ENCODE data around the gene SP1. TPM values are rescaled to one million over a fixed set of nuclear protein-coding genes. Genes with fewer than 3 reads are reported as not detected.
"Not testable (repeated sequence)": the region's sequence is repeated elsewhere in the genome, so short reads cannot be mapped to it uniquely, and the experiment has no call there.

The SP1 gene
- total and polyA plus RNA-seq, 3 experiments from 2014 or later: 6.6 to 63.3 (median 61.1) TPM

DNA sequence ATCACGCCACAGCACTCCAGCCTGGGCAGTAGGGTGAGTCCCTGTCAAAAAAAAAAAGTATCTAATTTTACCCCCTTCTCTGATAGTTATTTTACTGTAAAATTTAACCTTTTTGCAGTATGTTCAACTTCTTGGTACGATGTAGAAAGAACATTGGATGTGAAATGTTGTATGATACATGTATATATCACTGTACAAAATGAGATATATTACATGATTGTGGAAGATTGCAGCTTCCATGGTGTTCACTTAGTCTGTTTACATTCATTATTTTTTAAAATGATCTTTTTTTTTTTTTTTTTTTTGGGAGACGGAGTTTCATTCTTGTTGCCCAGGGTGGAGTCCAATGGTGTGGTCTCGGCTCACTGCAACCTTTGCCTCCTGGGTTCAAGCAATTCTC lies 9.0 kb downstream of the SP1 start:
- peak overlapping the region in 6 of 7 donors; percentile 20 to 76 (median 56) for H3K4me3 Mint-ChIP-seq
- no peaks in the 10 kb centered on the region for H3K27me3 Mint-ChIP-seq
- H3K4me1 Mint-ChIP-seq: peaks cover 49 to 66% (median 66%) of the 10 kb centered on the region in 3 donors
- Histone ChIP-seq H3K4me3 (ENCODE audit: low read length) (no peak overlapping the region), H3K9me3 (ENCODE audit: low read length) (no peaks in the 10 kb centered on the region), H3K36me3 (ENCODE audit: insufficient read depth, low read length) (no peaks in the 10 kb centered on the region), H3K27ac (ENCODE audit: low read depth, low read length) (no peak overlapping the region), H3K27me3 (ENCODE audit: insufficient read depth, low read length, poor library complexity, severe bottlenecking) (no peaks in the 10 kb centered on the region), H3K4me1 (ENCODE audit: insufficient read depth, low read length) (peaks cover 39% of the 10 kb centered on the region)
- no peak for DNase-seq
- H3K9me3 Mint-ChIP-seq: no peaks in the 10 kb centered on the region
- H3K27ac Mint-ChIP-seq: peak overlapping the region in 2 of 8 donors; percentile 2 to 5
- H3K36me3 Mint-ChIP-seq: peaks cover 4 to 45% (median 10%) of the 10 kb centered on the region in 3 donors
- CTCF ChIA-PET: interaction anchor here (1.2 kb wide), 1 partner anchor 66 kb away, joined by 3 read pairs; no protein-coding TSS in a partner anchor
- POLR2A ChIA-PET: interaction anchor here (0.7 kb wide), 1 partner anchor 9 kb away, joined by 6 read pairs; the partner anchor contains the start of gene SP1

DNA sequence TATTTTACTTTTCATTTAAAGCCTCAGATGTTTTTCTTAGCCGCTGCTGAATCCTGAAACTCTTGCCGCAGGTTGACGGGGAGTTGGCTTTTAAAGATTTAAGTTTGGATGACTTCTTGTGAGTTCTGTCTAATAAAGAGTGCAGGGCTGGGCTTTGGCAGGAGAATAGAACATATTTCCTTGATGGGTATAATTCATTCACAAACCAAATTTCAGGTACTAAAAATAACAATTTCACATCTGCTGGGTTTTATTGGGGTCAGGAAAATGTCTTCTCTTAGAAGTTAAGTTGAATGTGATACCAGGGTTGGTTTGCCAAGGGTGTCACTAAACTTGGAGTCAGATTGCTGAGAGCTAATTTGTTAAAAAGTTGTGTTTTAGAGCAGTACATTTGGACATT lies 9.7 kb downstream of the SP1 start:
- Histone ChIP-seq H3K4me1 (ENCODE audit: insufficient read depth, low read length) (peaks cover 39% of the 10 kb centered on the region), H3K4me3 (ENCODE audit: low read length) (no peak overlapping the region), H3K9me3 (ENCODE audit: low read length) (no peaks in the 10 kb centered on the region), H3K27me3 (ENCODE audit: insufficient read depth, low read length, poor library complexity, severe bottlenecking) (no peaks in the 10 kb centered on the region), H3K27ac (ENCODE audit: low read depth, low read length) (no peak overlapping the region), H3K36me3 (ENCODE audit: insufficient read depth, low read length) (no peaks in the 10 kb centered on the region)
- POLR2A ChIA-PET: no interaction called here
- CTCF ChIA-PET: no interaction called here
- Mint-ChIP-seq H3K9me3 (no peaks in the 10 kb centered on the region), H3K27me3 (no peaks in the 10 kb centered on the region), H3K4me1 (peaks cover 47 to 61% (median 60%) of the 10 kb centered on the region in 3 donors), H3K27ac (peak overlapping the region in 7 of 8 donors; percentile 2 to 68 (median 30)), H3K36me3 (peaks cover 4 to 44% (median 10%) of the 10 kb centered on the region in 3 donors), H3K4me3 (peak overlapping the region in 6 of 7 donors; percentile 39 to 64 (median 52))
- DNase-seq: no peak

- peaks cover 28% of the 10 kb centered on the region for H3K4me1 ChIP-seq (ENCODE audit: insufficient read depth, low read length)
- H3K27ac ChIP-seq (ENCODE audit: low read depth, low read length): no peak overlapping the region
- no peaks in the 10 kb centered on the region for H3K27me3 ChIP-seq (ENCODE audit: insufficient read depth, low read length, poor library complexity, severe bottlenecking)
- Mint-ChIP-seq H3K36me3 (peaks cover 0 to 46% (median 6%) of the 10 kb centered on the region in 3 donors), H3K4me3 (peak overlapping the region in 5 of 7 donors; percentile 5 to 50 (median 19)), H3K27me3 (no peaks in the 10 kb centered on the region), H3K27ac (peak overlapping the region in 3 of 8 donors; percentile 12 to 73 (median 58)), H3K4me1 (peaks cover 39 to 60% (median 53%) of the 10 kb centered on the region in 3 donors), H3K9me3 (no peaks in the 10 kb centered on the region)
- H3K9me3 ChIP-seq (ENCODE audit: low read length): no peaks in the 10 kb centered on the region
- DNase-seq: no peak
- ChIA-PET CTCF (no interaction called here), POLR2A (interaction anchor here (0.5 to 0.7 kb wide), 2 partner anchors 27 to 33 kb away, joined by 3 to 5 read pairs; no protein-coding TSS in a partner anchor)
- no peak overlapping the region for H3K4me3 ChIP-seq (ENCODE audit: low read length)
- H3K36me3 ChIP-seq (ENCODE audit: insufficient read depth, low read length): no peaks in the 10 kb centered on the region
Observed at GRCh38 chr12:53391724-53392123, 11.7 kb downstream of the SP1 start.

- Histone ChIP-seq H3K36me3 (ENCODE audit: insufficient read depth, low read length) (peaks cover 4% of the 10 kb centered on the region), H3K4me3 (ENCODE audit: low read length) (no peak overlapping the region), H3K27ac (ENCODE audit: low read depth, low read length) (no peak overlapping the region), H3K4me1 (ENCODE audit: insufficient read depth, low read length) (no peaks in the 10 kb centered on the region), H3K27me3 (ENCODE audit: insufficient read depth, low read length, poor library complexity, severe bottlenecking) (no peaks in the 10 kb centered on the region), H3K9me3 (ENCODE audit: low read length) (no peaks in the 10 kb centered on the region)
- no peaks in the 10 kb centered on the region for H3K9me3 Mint-ChIP-seq
- peaks cover 9 to 34% (median 29%) of the 10 kb centered on the region in 3 donors for H3K4me1 Mint-ChIP-seq
- ChIA-PET CTCF (interaction anchor here (1.1 to 1.7 kb wide), 2 partner anchors 16 to 109 kb away, joined by 3 read pairs; no protein-coding TSS in a partner anchor), POLR2A (no interaction called here)
- H3K27me3 Mint-ChIP-seq: no peaks in the 10 kb centered on the region
- H3K27ac Mint-ChIP-seq: peak overlapping the region in 2 of 8 donors; percentile 3 to 58
- H3K4me3 Mint-ChIP-seq: no peak overlapping the region
- DNase-seq: no peak
- peaks cover 0 to 47% (median 5%) of the 10 kb centered on the region in 3 donors for H3K36me3 Mint-ChIP-seq
Observed at GRCh38 chr12:53399896-53400295, 19.9 kb downstream of the SP1 start.

DNA sequence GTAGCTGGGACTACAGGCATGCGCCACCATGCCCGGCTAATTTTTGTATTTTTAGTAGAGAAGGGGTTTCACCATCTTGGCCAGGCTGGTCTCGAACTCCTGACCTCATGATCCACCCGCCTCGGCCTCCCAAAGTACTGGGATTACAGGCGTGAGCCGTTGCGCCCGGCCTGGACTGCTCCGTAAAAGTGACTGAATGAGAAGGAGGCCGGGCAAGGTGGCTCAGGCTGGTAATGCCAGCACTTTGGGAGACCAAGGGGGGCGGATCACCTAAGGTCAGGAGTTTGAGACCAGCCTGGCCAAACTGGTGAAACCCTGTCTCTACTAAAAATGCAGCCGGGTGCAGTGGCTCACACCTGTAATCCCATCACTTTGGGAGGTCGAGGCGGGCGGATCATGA lies 22.4 kb downstream of the SP1 start:
- H3K4me3 ChIP-seq (ENCODE audit: low read length); DNase-seq; H3K27me3 ChIP-seq (ENCODE audit: insufficient read depth, low read length, poor library complexity, severe bottlenecking); H3K4me3 Mint-ChIP-seq; H3K9me3 ChIP-seq (ENCODE audit: low read length); H3K4me1 ChIP-seq (ENCODE audit: insufficient read depth, low read length); H3K9me3 Mint-ChIP-seq; H3K27me3 Mint-ChIP-seq; H3K27ac ChIP-seq (ENCODE audit: low read depth, low read length); POLR2A ChIA-PET: not testable (repeated sequence)
- peaks cover 0 to 48% (median 9%) of the 10 kb centered on the region in 3 donors for H3K36me3 Mint-ChIP-seq
- peaks cover 6 to 22% (median 19%) of the 10 kb centered on the region in 3 donors for H3K4me1 Mint-ChIP-seq
- CTCF ChIA-PET: interaction anchor here (0.8 to 1.2 kb wide), 2 partner anchors 19 to 57 kb away, joined by 3 read pairs; no protein-coding TSS in a partner anchor
- peaks cover 11% of the 10 kb centered on the region for H3K36me3 ChIP-seq (ENCODE audit: insufficient read depth, low read length)
- peak overlapping the region in 2 of 8 donors; percentile 46 to 70 for H3K27ac Mint-ChIP-seq

DNA sequence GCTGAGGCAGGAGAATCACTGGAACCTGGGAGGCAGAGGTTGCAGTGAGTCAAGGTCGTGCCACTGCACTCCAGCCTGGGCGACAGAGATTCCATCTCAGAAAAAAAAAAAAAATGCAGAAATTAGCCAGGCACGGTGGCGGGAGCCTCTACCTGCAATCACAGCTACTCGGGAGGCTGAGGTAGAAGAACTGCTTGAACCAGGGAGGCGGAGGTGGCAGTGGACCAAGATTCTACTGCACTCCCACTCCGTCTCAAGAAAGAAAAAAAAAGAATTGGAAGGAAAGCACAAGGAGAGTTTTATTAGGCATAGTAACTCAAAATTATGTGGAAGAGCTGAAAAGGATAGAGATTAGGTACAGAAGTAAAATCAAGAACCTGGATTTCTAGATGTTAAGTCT lies 22.9 kb downstream of the SP1 start:
- no peak overlapping the region for H3K4me3 ChIP-seq (ENCODE audit: low read length)
- no peak for DNase-seq
- H3K9me3 ChIP-seq (ENCODE audit: low read length): no peaks in the 10 kb centered on the region
- POLR2A ChIA-PET: no interaction called here
- H3K4me1 ChIP-seq (ENCODE audit: insufficient read depth, low read length): no peaks in the 10 kb centered on the region
- H3K27ac Mint-ChIP-seq: peak overlapping the region in 1 of 8 donors; percentile 74
- H3K4me1 Mint-ChIP-seq: peaks cover 6 to 17% (median 15%) of the 10 kb centered on the region in 3 donors
- no peak overlapping the region for H3K27ac ChIP-seq (ENCODE audit: low read depth, low read length)
- no peak overlapping the region for H3K4me3 Mint-ChIP-seq
- H3K36me3 Mint-ChIP-seq: peaks cover 0 to 46% (median 9%) of the 10 kb centered on the region in 3 donors
- H3K9me3 Mint-ChIP-seq: no peaks in the 10 kb centered on the region
- H3K27me3 Mint-ChIP-seq: no peaks in the 10 kb centered on the region
- H3K27me3 ChIP-seq (ENCODE audit: insufficient read depth, low read length, poor library complexity, severe bottlenecking): no peaks in the 10 kb centered on the region
- CTCF ChIA-PET: interaction anchor here (1.2 to 2.4 kb wide), 2 partner anchors 18 to 106 kb away, joined by 3 to 7 read pairs; no protein-coding TSS in a partner anchor
- peaks cover 11% of the 10 kb centered on the region for H3K36me3 ChIP-seq (ENCODE audit: insufficient read depth, low read length)

DNA sequence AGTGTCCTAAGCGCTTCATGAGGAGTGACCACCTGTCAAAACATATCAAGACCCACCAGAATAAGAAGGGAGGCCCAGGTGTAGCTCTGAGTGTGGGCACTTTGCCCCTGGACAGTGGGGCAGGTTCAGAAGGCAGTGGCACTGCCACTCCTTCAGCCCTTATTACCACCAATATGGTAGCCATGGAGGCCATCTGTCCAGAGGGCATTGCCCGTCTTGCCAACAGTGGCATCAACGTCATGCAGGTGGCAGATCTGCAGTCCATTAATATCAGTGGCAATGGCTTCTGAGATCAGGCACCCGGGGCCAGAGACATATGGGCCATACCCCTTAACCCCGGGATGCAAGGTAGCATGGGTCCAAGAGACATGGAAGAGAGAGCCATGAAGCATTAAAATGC lies 31.0 kb downstream of the SP1 start:
- Mint-ChIP-seq H3K27ac (peak overlapping the region in 1 of 8 donors; percentile 56), H3K9me3 (no peaks in the 10 kb centered on the region), H3K4me3 (no peak overlapping the region), H3K36me3 (peaks cover 4 to 59% (median 22%) of the 10 kb centered on the region in 3 donors), H3K27me3 (no peaks in the 10 kb centered on the region), H3K4me1 (peaks cover 15 to 28% (median 21%) of the 10 kb centered on the region in 3 donors)
- CTCF ChIA-PET: interaction anchor here (1.5 to 2.6 kb wide), 2 partner anchors 10 to 59 kb away, joined by 7 to 12 read pairs; no protein-coding TSS in a partner anchor
- Histone ChIP-seq H3K27ac (ENCODE audit: low read depth, low read length) (no peak overlapping the region), H3K27me3 (ENCODE audit: insufficient read depth, low read length, poor library complexity, severe bottlenecking) (no peaks in the 10 kb centered on the region), H3K4me1 (ENCODE audit: insufficient read depth, low read length) (peaks cover 5% of the 10 kb centered on the region), H3K9me3 (ENCODE audit: low read length) (no peaks in the 10 kb centered on the region), H3K36me3 (ENCODE audit: insufficient read depth, low read length) (peaks cover 36% of the 10 kb centered on the region), H3K4me3 (ENCODE audit: low read length) (no peak overlapping the region)
- no peak for DNase-seq
- POLR2A ChIA-PET: no interaction called here

DNA sequence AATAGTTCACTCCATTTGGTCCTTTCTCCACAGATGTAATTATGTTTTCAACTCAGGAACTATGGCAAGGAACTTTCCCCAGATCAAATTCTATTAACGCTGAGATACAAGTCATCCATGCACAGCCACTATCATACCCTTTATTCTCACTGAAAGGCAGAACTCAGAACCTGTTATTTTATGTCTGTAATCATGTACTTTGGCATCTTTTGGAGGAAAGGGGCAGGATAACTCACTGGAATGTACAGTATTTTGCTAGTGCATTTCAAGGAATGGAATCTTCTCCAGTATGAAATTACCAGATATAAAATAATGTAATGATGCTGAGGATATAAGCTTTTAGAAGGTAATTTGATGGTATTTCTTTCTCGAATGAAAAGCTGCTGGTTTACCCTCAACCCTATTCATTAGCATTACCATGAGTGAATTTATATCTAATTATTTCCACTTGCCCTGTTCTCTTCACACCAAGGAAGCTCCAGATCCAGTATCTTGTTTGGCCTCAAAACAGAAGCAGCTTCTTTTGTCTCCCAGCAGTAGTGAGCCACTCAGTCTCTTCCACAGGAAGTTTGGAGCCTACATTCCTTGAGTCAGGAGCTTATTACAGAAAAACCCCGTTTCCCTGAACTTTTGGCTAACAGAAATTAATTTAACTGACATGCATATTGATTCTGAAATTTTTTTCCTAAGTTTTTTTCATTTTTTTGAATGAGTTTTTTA lies 33.7 kb downstream of the SP1 start:
- peaks cover 29% of the 10 kb centered on the region for H3K36me3 ChIP-seq (ENCODE audit: insufficient read depth, low read length)
- DNase-seq: no peak
- Mint-ChIP-seq H3K27me3 (no peaks in the 10 kb centered on the region), H3K4me1 (peaks cover 18 to 29% (median 26%) of the 10 kb centered on the region in 3 donors), H3K36me3 (peaks cover 4 to 48% (median 18%) of the 10 kb centered on the region in 3 donors), H3K9me3 (no peaks in the 10 kb centered on the region), H3K27ac (peak overlapping the region in 5 of 8 donors; percentile 23 to 84 (median 59)), H3K4me3 (peak overlapping the region in 1 of 7 donors; percentile 62)
- ChIA-PET POLR2A (no interaction called here), CTCF (interaction anchor here (1.0 to 2.4 kb wide), 3 partner anchors 62 to 92 kb away, joined by 3 to 6 read pairs (median 3); partner anchors contain the start of gene AAAS)
- no peaks in the 10 kb centered on the region for H3K9me3 ChIP-seq (ENCODE audit: low read length)
- no peak overlapping the region for H3K4me3 ChIP-seq (ENCODE audit: low read length)
- no peaks in the 10 kb centered on the region for H3K27me3 ChIP-seq (ENCODE audit: insufficient read depth, low read length, poor library complexity, severe bottlenecking)
- H3K4me1 ChIP-seq (ENCODE audit: insufficient read depth, low read length): peaks cover 5% of the 10 kb centered on the region
- H3K27ac ChIP-seq (ENCODE audit: low read depth, low read length): no peak overlapping the region
